Panc1 (cell line): ENCODE measurements around the gene DHRS2. TPM values are rescaled to one million over a fixed set of nuclear protein-coding genes. Genes with fewer than 3 reads are reported as not detected.

Experiments used
- ATAC-seq: fragments of 200-7000 bp; cut with Tn5 transposase; 2 replicates; pipeline ENCODE4 v1.9.1; 2020; ENCODE audit warnings: mild to moderate bottlenecking, moderate library complexity
- BruUV-seq: library from RNA; stranded (reverse); fragments of 400-500 nt; replicated peaks from 2 replicates; lab custom pipeline; 2021; lab: Mats Ljungman, UMichigan
- CTCF ChIA-PET: fragments of 300-600 bp; sonication (Branson Sonifier 250); formaldehyde crosslinking; loops from one replicate; lab custom pipeline; 2022; ENCODE audit warnings: antibody characterized with exemption; lab: Charles Lee
- POLR2A ChIA-PET: fragments of 300-600 bp; sonication (Branson Sonifier 250); formaldehyde crosslinking; loops from one replicate; lab custom pipeline; 2022; ENCODE audit warnings: antibody characterized with exemption; lab: Charles Lee
- DNase-seq: peaks from one replicate; pipeline ENCODE4 v3.0.0-alpha.2; 2010; ENCODE audit warnings: low read depth, low spot score
- H3K27ac ChIP-seq: 2 replicates; pipeline ENCODE4 v1.5.1; 2011; ENCODE audit warnings: mild to moderate bottlenecking, low read length, inconsistent platforms
- H3K27me3 ChIP-seq: fragments of 200-500 bp; sonication (Bioruptor generic); 2 replicates; pipeline ENCODE4 v1.6.0; 2014; ENCODE audit warnings: low read length, inconsistent platforms; ENCODE audit not compliant: control insufficient read depth, insufficient read depth
- H3K36me3 ChIP-seq: fragments of 200-500 bp; sonication (Bioruptor generic); 2 replicates; pipeline ENCODE4 v1.5.1; 2014; ENCODE audit warnings: inconsistent platforms, mild to moderate bottlenecking, low read length, moderate library complexity; ENCODE audit not compliant: control insufficient read depth, insufficient read depth
- H3K4me1 ChIP-seq: 2 replicates; pipeline ENCODE4 v1.5.1; 2011; ENCODE audit warnings: inconsistent platforms, mild to moderate bottlenecking, low read length, moderate library complexity; ENCODE audit not compliant: control insufficient read depth, insufficient read depth
- H3K4me3 ChIP-seq, 2 experiments: 2 replicates each; pipeline ENCODE4 v1.5.1; 2011 to 2012; ENCODE audit warnings: low read depth in 2 of 2, low read length in 2 of 2, mild to moderate bottlenecking in 2 of 2, inconsistent platforms in 1 of 2, moderate library complexity in 1 of 2
- H3K9me3 ChIP-seq: fragments of 200-500 bp; sonication (Bioruptor generic); 2 replicates; pipeline ENCODE4 v1.5.1; 2014; ENCODE audit warnings: low read depth, mild to moderate bottlenecking, inconsistent platforms, low read length, moderate library complexity; ENCODE audit not compliant: control insufficient read depth, insufficient read depth
- POLR2AphosphoS5 ChIP-seq: IDR thresholded peaks from 2 replicates; pipeline ENCODE4 v1.6.1; 2012; ENCODE audit warnings: mild to moderate bottlenecking, low read depth, low read length, moderate library complexity
- REST ChIP-seq, 2 experiments: IDR thresholded peaks; 2 replicates each; pipeline ENCODE4 v1.6.1; 2011 to 2012; ENCODE audit warnings: low read depth in 2 of 2, control low read depth in 1 of 2, low read length in 1 of 2, mild to moderate bottlenecking in 1 of 2, moderate library complexity in 1 of 2; ENCODE audit not compliant: insufficient read depth in 1 of 2
- SIN3A ChIP-seq: IDR thresholded peaks from 2 replicates; pipeline ENCODE4 v1.6.1; 2012; ENCODE audit warnings: low read depth, mild to moderate bottlenecking, low read length, moderate library complexity, borderline replicate concordance; ENCODE audit not compliant: insufficient read depth
- TCF7L2 ChIP-seq: IDR thresholded peaks from 2 replicates; pipeline ENCODE4 v1.6.1; 2011; ENCODE audit warnings: mild to moderate bottlenecking, low read depth, low read length, inconsistent platforms
- in situ Hi-C: cut with HindIII; loops from 2 replicates; pipeline ENCODE4 v1.10.0; 2016; ENCODE audit warnings: low sequenced_read_pairs, low pct_unique_long_range_greater_than_20kb
- intact Hi-C: fragments of 100-400 bp; cut with micrococcal nuclease; formaldehyde crosslinking; loops from one replicate; pipeline ENCODE4 v1.10.0; 2022; ENCODE audit not compliant: unreplicated experiment
- total RNA-seq: library from RNA; stranded (reverse); gene quantifications from one replicate; pipeline ENCODE4 v1.2.1, GENCODE V29; 2021; ENCODE audit not compliant: unreplicated experiment
- TF ChIP-seq, protein P1 (sequence below): fragments of 450-650 bp; IDR thresholded peaks from 2 replicates; pipeline ENCODE4 v1.5.1; 2017; ENCODE audit warnings: mild to moderate bottlenecking

The DHRS2 gene
- total RNA-seq, 1 experiment from 2014 or later: 1.0 TPM

GRCh38 chr14:23601424-23601823 lies 34.7 kb upstream of the DHRS2 start:
- POLR2A ChIA-PET: no interaction called here
- Histone ChIP-seq H3K27ac (no peak overlapping the region), H3K36me3 (no peaks in the 10 kb centered on the region), H3K9me3 (no peaks in the 10 kb centered on the region), H3K4me1 (no peaks in the 10 kb centered on the region), H3K27me3 (no peaks in the 10 kb centered on the region), H3K4me3 (no peak overlapping the region)
- no peak for ATAC-seq
- CTCF ChIA-PET: no interaction called here
- BruUV-seq: no TSS peak
- no peak for TF ChIP-seq REST (IDR thresholded peaks at IDR 0.05; ENCODE audit: insufficient read depth in 1 of 2, low read depth in 2 of 2, low read length in 1 of 2)
- TF ChIP-seq, protein P1, sequence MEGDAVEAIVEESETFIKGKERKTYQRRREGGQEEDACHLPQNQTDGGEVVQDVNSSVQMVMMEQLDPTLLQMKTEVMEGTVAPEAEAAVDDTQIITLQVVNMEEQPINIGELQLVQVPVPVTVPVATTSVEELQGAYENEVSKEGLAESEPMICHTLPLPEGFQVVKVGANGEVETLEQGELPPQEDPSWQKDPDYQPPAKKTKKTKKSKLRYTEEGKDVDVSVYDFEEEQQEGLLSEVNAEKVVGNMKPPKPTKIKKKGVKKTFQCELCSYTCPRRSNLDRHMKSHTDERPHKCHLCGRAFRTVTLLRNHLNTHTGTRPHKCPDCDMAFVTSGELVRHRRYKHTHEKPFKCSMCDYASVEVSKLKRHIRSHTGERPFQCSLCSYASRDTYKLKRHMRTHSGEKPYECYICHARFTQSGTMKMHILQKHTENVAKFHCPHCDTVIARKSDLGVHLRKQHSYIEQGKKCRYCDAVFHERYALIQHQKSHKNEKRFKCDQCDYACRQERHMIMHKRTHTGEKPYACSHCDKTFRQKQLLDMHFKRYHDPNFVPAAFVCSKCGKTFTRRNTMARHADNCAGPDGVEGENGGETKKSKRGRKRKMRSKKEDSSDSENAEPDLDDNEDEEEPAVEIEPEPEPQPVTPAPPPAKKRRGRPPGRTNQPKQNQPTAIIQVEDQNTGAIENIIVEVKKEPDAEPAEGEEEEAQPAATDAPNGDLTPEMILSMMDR: no peak
- TF ChIP-seq SIN3A: no peak
- TF ChIP-seq POLR2AphosphoS5: no peak
- TF ChIP-seq TCF7L2: no peak
- in situ Hi-C loops: no loop called here
- no peak for DNase-seq
- intact Hi-C loops: no loop called here

GRCh38 chr14:23601845-23602180 lies 34.4 kb upstream of the DHRS2 start:
- CTCF ChIA-PET: interaction anchor here (0.7 kb wide), 1 partner anchor 122 kb away, joined by 3 read pairs; no protein-coding TSS in a partner anchor
- no peaks in the 10 kb centered on the region for H3K9me3 ChIP-seq
- intact Hi-C loops: no loop called here
- no peak overlapping the region for H3K27ac ChIP-seq
- H3K4me1 ChIP-seq: no peaks in the 10 kb centered on the region
- H3K36me3 ChIP-seq: no peaks in the 10 kb centered on the region
- POLR2A ChIA-PET: no interaction called here
- no peak overlapping the region for H3K4me3 ChIP-seq
- in situ Hi-C loops: no loop called here
- peaks cover 2% of the 10 kb centered on the region; the same call in 1 of the 2 replicates for H3K27me3 ChIP-seq
- TF ChIP-seq REST (IDR thresholded peaks at IDR 0.05; ENCODE audit: insufficient read depth in 1 of 2, low read depth in 2 of 2, low read length in 1 of 2) (no peak), SIN3A (no peak), POLR2AphosphoS5 (no peak), TCF7L2 (no peak)
- TF ChIP-seq, protein P1: no peak
- DNase-seq: no peak
- BruUV-seq: no TSS peak
- no peak for ATAC-seq
